Measurements from ENCODE around the gene C5.
"Not testable (repeated sequence)": the region's sequence is repeated elsewhere in the genome, so short reads cannot be mapped to it uniquely, and the experiment has no call there.

Gene C5

GRCh38 chr9:121038804-121039203, 11.3 kb downstream of the C5 start:
- no peak for TF ChIP-seq ZFX (IDR thresholded peaks at IDR 0.05)
- TF ChIP-seq CTCF (conservative IDR thresholded peaks at IDR 0.05), result no peak
- no peak overlapping the region for H3K27ac ChIP-seq

GRCh38 chr9:121038362-121038761, 11.7 kb downstream of the C5 start:
- no peak for TF ChIP-seq CTCF (conservative IDR thresholded peaks at IDR 0.05)
- TF ChIP-seq ZFX (IDR thresholded peaks at IDR 0.05), result no peak
- no peak overlapping the region for H3K27ac ChIP-seq

GRCh38 chr9:121035717-121036116, 14.4 kb downstream of the C5 start:
- not testable (repeated sequence) for H3K27ac ChIP-seq

GRCh38 chr9:121034529-121034928, 15.5 kb downstream of the C5 start:
- TF ChIP-seq ZFX (IDR thresholded peaks at IDR 0.05) (no peak), CTCF (conservative IDR thresholded peaks at IDR 0.05) (0 out of 2 replicates have a peak, but pooled peaks have one; percentile 8)
- no peak overlapping the region for H3K27ac ChIP-seq

- no peak overlapping the region for H3K27ac ChIP-seq
- TF ChIP-seq ZFX (IDR thresholded peaks at IDR 0.05) (no peak), CTCF (conservative IDR thresholded peaks at IDR 0.05) (no peak)
Observed at GRCh38 chr9:121029469-121029868, 20.6 kb downstream of the C5 start.

GRCh38 chr9:121028285-121028684, 21.8 kb downstream of the C5 start:
- H3K27ac ChIP-seq, result not testable (repeated sequence)

GRCh38 chr9:121026768-121027167, 23.3 kb downstream of the C5 start:
- TF ChIP-seq CTCF (conservative IDR thresholded peaks at IDR 0.05), result no peak
- no peak for TF ChIP-seq ZFX (IDR thresholded peaks at IDR 0.05)
- H3K27ac ChIP-seq, result no peak overlapping the region

GRCh38 chr9:121026260-121026691, 23.8 kb downstream of the C5 start:
- TF ChIP-seq ZFX (IDR thresholded peaks at IDR 0.05), result no peak
- TF ChIP-seq CTCF (conservative IDR thresholded peaks at IDR 0.05), result no peak
- no peak overlapping the region for H3K27ac ChIP-seq

GRCh38 chr9:121024237-121024636, 25.8 kb downstream of the C5 start:
- TF ChIP-seq ZFX (IDR thresholded peaks at IDR 0.05) (no peak), CTCF (conservative IDR thresholded peaks at IDR 0.05) (no peak)
- H3K27ac ChIP-seq, result no peak overlapping the region
